ENCODE results near the gene ATF2. TPM values are rescaled to one million over a fixed set of nuclear protein-coding genes. Genes with fewer than 3 reads are reported as not detected.

The ATF2 gene
- total and polyA plus RNA-seq, 7 donors, result 13.2 to 59.6 (median 46.0) TPM

DNA sequence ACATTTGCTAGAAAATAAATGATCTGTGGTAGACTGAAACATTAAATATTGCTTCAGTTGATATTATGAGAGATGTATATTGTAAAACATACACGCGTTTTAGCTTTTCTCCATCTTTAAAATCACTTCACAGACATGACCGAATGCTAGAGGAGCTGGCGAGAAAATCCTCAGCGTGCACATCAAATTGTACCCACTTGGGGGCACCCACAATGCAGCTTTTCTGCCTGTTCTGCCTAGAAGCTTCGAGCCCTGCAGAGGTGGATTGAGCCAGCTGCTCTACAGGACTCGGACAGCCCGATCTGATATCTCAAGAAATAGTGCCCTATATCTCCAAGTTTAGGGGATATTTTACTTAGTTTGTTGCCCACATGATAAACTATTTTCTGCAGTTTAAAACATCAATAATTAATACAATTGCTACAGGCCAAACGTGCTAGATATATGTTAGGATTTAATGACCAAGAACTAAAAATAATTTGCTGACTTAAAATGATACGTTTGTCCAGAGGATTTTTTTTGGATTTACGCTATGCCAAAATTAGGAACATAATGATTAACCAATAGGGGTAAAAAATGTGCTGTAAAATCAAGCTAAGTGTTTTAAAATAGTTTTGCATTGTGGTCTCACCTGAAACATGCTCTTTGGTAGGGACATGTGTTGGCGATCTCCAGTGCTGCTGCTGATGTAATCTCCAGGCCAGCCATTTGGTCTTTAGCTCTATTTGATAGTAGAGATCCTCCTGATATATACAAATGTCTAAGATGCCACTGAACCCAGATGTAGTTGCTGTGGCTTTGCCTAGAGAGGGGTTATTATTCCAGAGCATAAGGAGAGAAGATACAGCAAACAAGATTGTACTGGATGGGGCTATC lies 35.9 kb upstream of the ATF2 start:
- TF ChIP-seq POLR2AphosphoS5 (IDR thresholded peaks at IDR 0.05), result no peak
- TF ChIP-seq, protein P1, sequence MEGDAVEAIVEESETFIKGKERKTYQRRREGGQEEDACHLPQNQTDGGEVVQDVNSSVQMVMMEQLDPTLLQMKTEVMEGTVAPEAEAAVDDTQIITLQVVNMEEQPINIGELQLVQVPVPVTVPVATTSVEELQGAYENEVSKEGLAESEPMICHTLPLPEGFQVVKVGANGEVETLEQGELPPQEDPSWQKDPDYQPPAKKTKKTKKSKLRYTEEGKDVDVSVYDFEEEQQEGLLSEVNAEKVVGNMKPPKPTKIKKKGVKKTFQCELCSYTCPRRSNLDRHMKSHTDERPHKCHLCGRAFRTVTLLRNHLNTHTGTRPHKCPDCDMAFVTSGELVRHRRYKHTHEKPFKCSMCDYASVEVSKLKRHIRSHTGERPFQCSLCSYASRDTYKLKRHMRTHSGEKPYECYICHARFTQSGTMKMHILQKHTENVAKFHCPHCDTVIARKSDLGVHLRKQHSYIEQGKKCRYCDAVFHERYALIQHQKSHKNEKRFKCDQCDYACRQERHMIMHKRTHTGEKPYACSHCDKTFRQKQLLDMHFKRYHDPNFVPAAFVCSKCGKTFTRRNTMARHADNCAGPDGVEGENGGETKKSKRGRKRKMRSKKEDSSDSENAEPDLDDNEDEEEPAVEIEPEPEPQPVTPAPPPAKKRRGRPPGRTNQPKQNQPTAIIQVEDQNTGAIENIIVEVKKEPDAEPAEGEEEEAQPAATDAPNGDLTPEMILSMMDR (IDR thresholded peaks at IDR 0.05), result peak; percentile 7 to 50 (median 22)
- TF ChIP-seq EP300 (IDR thresholded peaks at IDR 0.05), result no peak
- Histone ChIP-seq H3K4me3 (no peak overlapping the region), H3K36me3 (no peaks in the 10 kb centered on the region), H3K27me3 (no peaks in the 10 kb centered on the region), H3K9me3 (no peaks in the 10 kb centered on the region), H3K4me1 (no peaks in the 10 kb centered on the region), H3K27ac (no peak overlapping the region)
- WGBS, 2 donors, result 25 to 38% methylated on average over 12 of the region's 12 CpGs
- intact Hi-C loops (cut with DNase I), result no loop called here
- DNase-seq, result peak; percentile 71

DNA sequence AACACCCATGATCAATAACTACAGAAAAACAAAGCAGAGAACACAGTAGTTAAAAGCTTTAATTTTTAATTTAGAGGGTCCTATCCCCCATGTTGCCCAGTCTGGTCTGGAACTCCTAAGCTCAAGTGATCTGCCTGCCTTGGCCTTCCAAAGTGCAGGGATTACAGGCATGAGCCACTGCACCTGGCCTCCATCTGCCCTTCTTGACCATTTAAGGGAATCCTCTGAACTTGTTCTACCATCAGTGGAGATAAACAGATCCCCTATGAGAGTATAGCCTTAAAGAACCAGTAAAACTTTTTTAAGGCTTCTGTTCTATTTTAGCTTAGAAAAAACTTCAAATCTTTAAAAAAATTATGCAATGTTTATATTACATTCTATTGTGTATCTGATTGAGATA lies 27.0 kb upstream of the ATF2 start:
- no peak for DNase-seq
- no peaks in the 10 kb centered on the region for H3K9me3 ChIP-seq
- H3K4me3 ChIP-seq, result no peak overlapping the region
- H3K27me3 ChIP-seq, result no peaks in the 10 kb centered on the region
- no peak overlapping the region for H3K27ac ChIP-seq
- intact Hi-C loops (cut with DNase I), result no loop called here
- H3K36me3 ChIP-seq, result no peaks in the 10 kb centered on the region
- no peaks in the 10 kb centered on the region for H3K4me1 ChIP-seq
- no peak for TF ChIP-seq POLR2A (IDR thresholded peaks at IDR 0.05)
- TF ChIP-seq, protein P1 (IDR thresholded peaks at IDR 0.05), result no peak
- TF ChIP-seq POLR2AphosphoS5 (IDR thresholded peaks at IDR 0.05), result no peak
- TF ChIP-seq EP300 (IDR thresholded peaks at IDR 0.05), result no peak

DNA sequence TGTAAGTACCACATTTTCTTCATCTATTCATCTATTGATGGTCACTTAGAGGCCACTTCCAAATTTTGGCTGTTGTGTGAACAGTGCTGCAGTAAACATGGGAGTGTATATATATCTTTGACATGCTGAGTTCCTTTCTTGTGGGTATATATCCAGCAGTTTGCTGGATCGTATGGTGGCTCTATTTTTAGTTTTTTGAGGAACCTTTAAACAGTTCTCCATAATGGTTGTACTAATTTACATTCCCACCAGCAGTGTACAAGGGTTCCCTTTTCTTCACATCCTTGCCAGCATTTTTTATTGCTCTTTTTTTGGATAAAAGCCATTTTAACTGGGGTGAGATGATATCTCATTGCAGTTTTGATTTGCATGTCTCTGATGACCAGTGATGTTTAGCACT lies 20.8 kb upstream of the ATF2 start:
- Histone ChIP-seq H3K27me3 (no peaks in the 10 kb centered on the region), H3K36me3 (no peaks in the 10 kb centered on the region), H3K27ac (no peak overlapping the region), H3K4me1 (no peaks in the 10 kb centered on the region), H3K9me3 (no peaks in the 10 kb centered on the region), H3K4me3 (no peak overlapping the region)
- no peak for DNase-seq
- 20 to 23% methylated on average over 1 of the region's 1 CpG for WGBS, 2 donors
- TF ChIP-seq, protein P1 (IDR thresholded peaks at IDR 0.05), result no peak
- no peak for TF ChIP-seq POLR2A (IDR thresholded peaks at IDR 0.05)
- no peak for TF ChIP-seq POLR2AphosphoS5 (IDR thresholded peaks at IDR 0.05)
- TF ChIP-seq EP300 (IDR thresholded peaks at IDR 0.05), result no peak
- intact Hi-C loops (cut with DNase I), result loop anchor here (10.0 kb wide), 1 partner anchor 1366 kb away; no protein-coding TSS in a partner anchor

DNA sequence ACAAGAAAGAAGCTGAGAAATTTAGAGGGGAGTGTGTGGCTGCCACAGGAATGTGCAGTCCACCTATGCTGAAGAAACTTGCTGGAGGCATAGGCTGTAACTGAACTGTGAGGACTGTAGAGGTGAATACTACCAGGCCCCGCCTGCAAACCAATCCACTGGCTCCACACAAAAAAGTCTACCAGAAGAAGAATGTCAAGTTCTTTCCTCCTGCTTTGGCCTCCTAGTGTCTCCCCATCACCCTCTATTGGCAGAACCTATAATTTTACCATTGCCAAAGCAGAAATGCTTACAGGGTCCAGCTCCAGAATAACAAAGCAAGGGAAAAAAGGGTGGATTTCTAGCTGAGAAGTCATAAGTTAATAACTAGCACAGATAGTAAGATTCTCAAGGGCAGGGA lies 19.4 kb upstream of the ATF2 start:
- no peak for TF ChIP-seq POLR2AphosphoS5 (IDR thresholded peaks at IDR 0.05)
- TF ChIP-seq EP300 (IDR thresholded peaks at IDR 0.05), result no peak
- TF ChIP-seq, protein P1 (IDR thresholded peaks at IDR 0.05), result no peak
- TF ChIP-seq POLR2A (IDR thresholded peaks at IDR 0.05), result no peak
- intact Hi-C loops (cut with DNase I), result loop anchor here (10.0 kb wide), 1 partner anchor 1367 kb away; no protein-coding TSS in a partner anchor
- 96 to 97% methylated on average over 1 of the region's 1 CpG for WGBS, 2 donors

More for the DNA sequence above, 19.4 kb upstream of the ATF2 start:
- Histone ChIP-seq H3K4me1 (no peaks in the 10 kb centered on the region), H3K9me3 (no peaks in the 10 kb centered on the region), H3K27me3 (no peaks in the 10 kb centered on the region), H3K36me3 (no peaks in the 10 kb centered on the region), H3K27ac (no peak overlapping the region), H3K4me3 (no peak overlapping the region)
- DNase-seq, result no peak

Data from sigmoid colon (tissue), 7 donors.